A549 (cell line): ENCODE results near the gene FSTL4. TPM values are rescaled to one million over a fixed set of nuclear protein-coding genes. Genes with fewer than 3 reads are reported as not detected.

ENCODE experiments used
- ATAC-seq, 2 experiments: fragments of 200-7000 bp in 1 of 2; fragments of >200 bp in 1 of 2; cut with Nextera tagmentation in 1 of 2; cut with Tn5 transposase in 1 of 2; 3 replicates each; pipeline versions ENCODE4 v1.8.0 to v1.9.1; 2018 to 2020; ENCODE audit warnings: mild to moderate bottlenecking in 1 of 2, moderate library complexity in 1 of 2
- CTCF ChIA-PET: fragments of 300-600 bp; sonication (Branson Sonifier 250); formaldehyde crosslinking; extraction: SDS; loops from one replicate; lab custom pipeline; 2021; ENCODE audit warnings: antibody characterized with exemption, inconsistent platforms; lab: Yijun Ruan, JAX
- POLR2A ChIA-PET: fragments of 350-600 bp; formaldehyde crosslinking; extraction: SDS; loops from one replicate; lab custom pipeline; 2021; ENCODE audit warnings: antibody characterized with exemption, inconsistent platforms; lab: Yijun Ruan, JAX
- DNase-seq, 2 experiments: peaks; one replicate each; pipeline versions ENCODE4 v3.0.0 to v3.0.0-alpha.2; 2011 to 2016; ENCODE audit warnings: low read depth in 1 of 2, low spot score in 1 of 2
- FAIRE-seq: peaks from 2 replicates; lab custom pipeline; 2011; peaks lifted over from hg19 to GRCh38; lab: Jason Lieb, UNC
- H3K27ac ChIP-seq, 2 experiments: fragments of >200 bp; sonication (Bioruptor Twin); formaldehyde crosslinking; 3 replicates each; pipeline ENCODE4 v1.5.1; 2016 to 2017
- H3K4me1 ChIP-seq: fragments of >200 bp; sonication (Bioruptor Twin); formaldehyde crosslinking; 3 replicates; pipeline ENCODE4 v1.6.1; 2016
- H3K4me2 ChIP-seq: fragments of >200 bp; sonication (Bioruptor Twin); formaldehyde crosslinking; 3 replicates; pipeline ENCODE4 v1.6.1; 2016
- H3K4me3 ChIP-seq: fragments of >200 bp; sonication (Bioruptor Twin); formaldehyde crosslinking; 3 replicates; pipeline ENCODE4 v1.5.1; 2016
- H3K9me3 ChIP-seq: fragments of >200 bp; sonication (Bioruptor Twin); formaldehyde crosslinking; 3 replicates; pipeline ENCODE4 v1.6.1; 2016
- BCL3 ChIP-seq: fragments of >200 bp; sonication (Bioruptor Twin); formaldehyde crosslinking; IDR thresholded peaks from 3 replicates; pipeline ENCODE4 v1.6.1; 2016
- CHD2 ChIP-seq: fragments of 150-350 bp; IDR thresholded peaks from 2 replicates; pipeline ENCODE4 v1.6.1; 2014; ENCODE audit warnings: low read length; ENCODE audit not compliant: partially characterized antibody
- E2F6 ChIP-seq: IDR thresholded peaks from 2 replicates; pipeline ENCODE4 v1.6.1; 2012; ENCODE audit warnings: low read depth, borderline replicate concordance
- FOSB ChIP-seq: fragments of 250-450 bp; sonication (Bioruptor Pico); IDR thresholded peaks from 2 replicates; pipeline ENCODE4 v1.5.0; 2020; ENCODE audit warnings: mild to moderate bottlenecking, moderate library complexity
- FOXS1 ChIP-seq: fragments of 250-450 bp; sonication (Bioruptor Pico); IDR thresholded peaks from 2 replicates; pipeline ENCODE4 v1.5.0; 2020; ENCODE audit warnings: mild to moderate bottlenecking, moderate library complexity
- GATA3 ChIP-seq: IDR thresholded peaks from 2 replicates; pipeline ENCODE4 v1.6.1; 2012; ENCODE audit warnings: borderline replicate concordance
- HDAC2 ChIP-seq: fragments of 200-600 bp; sonication (generic); IDR thresholded peaks from 2 replicates; pipeline ENCODE4 v1.6.1; 2016
- HES2 ChIP-seq: fragments of >200 bp; sonication (Bioruptor Twin); formaldehyde crosslinking; IDR thresholded peaks from 2 replicates; pipeline ENCODE4 v1.6.1; 2016
- HOXB5 ChIP-seq: fragments of 250-450 bp; sonication (Bioruptor Pico); IDR thresholded peaks from 2 replicates; pipeline ENCODE4 v1.5.0; 2020; ENCODE audit warnings: mild to moderate bottlenecking, moderate library complexity
- KDM1A ChIP-seq: fragments of 200-600 bp; sonication (generic); IDR thresholded peaks from 2 replicates; pipeline ENCODE4 v1.6.1; 2016; ENCODE audit warnings: low read depth, mild to moderate bottlenecking
- MAFK ChIP-seq: fragments of 450-650 bp; IDR thresholded peaks from 2 replicates; pipeline ENCODE4 v1.6.1; 2014; ENCODE audit not compliant: partially characterized antibody
- MAX ChIP-seq: IDR thresholded peaks from 2 replicates; pipeline ENCODE4 v1.6.1; 2012
- MAZ ChIP-seq: fragments of 150-350 bp; IDR thresholded peaks from 2 replicates; pipeline ENCODE4 v1.6.1; 2014; ENCODE audit warnings: antibody characterized with exemption, low read depth, low read length, borderline replicate concordance
- PBX3 ChIP-seq: IDR thresholded peaks from 2 replicates; pipeline ENCODE4 v1.6.1; 2012
- PHF8 ChIP-seq: fragments of 200-600 bp; sonication (generic); IDR thresholded peaks from 2 replicates; pipeline ENCODE4 v1.6.1; 2016; ENCODE audit warnings: low read depth, mild to moderate bottlenecking, antibody characterized with exemption, moderate library complexity, borderline replicate concordance
- RAD21 ChIP-seq, 2 experiments: fragments of >200 bp in 1 of 2; sonication (Bioruptor Twin) in 1 of 2; formaldehyde crosslinking in 1 of 2; IDR thresholded peaks in 1 of 2; conservative IDR thresholded peaks in 1 of 2; 2 replicates in 1 of 2; 3 replicates in 1 of 2; pipeline ENCODE4 v1.6.1; 2012 to 2018; ENCODE audit warnings: inconsistent platforms in 1 of 2
- RCOR1 ChIP-seq: fragments of 150-350 bp; IDR thresholded peaks from 2 replicates; pipeline ENCODE4 v1.6.1; 2014; ENCODE audit warnings: antibody characterized with exemption, low read length, low read depth
- RFX5 ChIP-seq: fragments of 450-650 bp; IDR thresholded peaks from 2 replicates; pipeline ENCODE4 v1.7.1; 2014; ENCODE audit warnings: antibody characterized with exemption, mild to moderate bottlenecking, moderate library complexity
- SMC3 ChIP-seq: fragments of >200 bp; sonication (Bioruptor Twin); formaldehyde crosslinking; IDR thresholded peaks from 3 replicates; pipeline ENCODE4 v1.6.1; 2018; ENCODE audit warnings: inconsistent platforms
- TP53 ChIP-seq: fragments of 250-450 bp; sonication (Bioruptor Pico); IDR thresholded peaks from 2 replicates; pipeline ENCODE4 v1.5.0; 2021; ENCODE audit warnings: mild to moderate bottlenecking, moderate library complexity
- ZFP36 ChIP-seq: fragments of 450-650 bp; IDR thresholded peaks from 2 replicates; pipeline ENCODE4 v1.6.1; 2014; ENCODE audit warnings: borderline replicate concordance; ENCODE audit not compliant: partially characterized antibody
- WGBS: methylation state at CpG from one replicate; pipeline ENCODE4 v1.1.6; 2017; ENCODE audit errors: missing lambda C conversion rate; 5-methylcytosine and 5-hydroxymethylcytosine counted together
- polyA plus RNA-seq, 4 experiments: library from polyadenylated mRNA; depleted of rRNA in 3 of 4; stranded (reverse); fragments of >200 nt; fragmentation: RNase III in 1 of 4; extraction: RNeasy Plus Mini Kit Qiagen cat#74134 plus additional on column Dnase treatment in 1 of 4; gene quantifications; 2 replicates in 3 of 4; 3 replicates in 1 of 4; pipeline ENCODE4 v1.2.3, GENCODE V29; 2011 to 2017

FSTL4 gene
- polyA plus RNA-seq, 2 of the 4 experiments (the other 2 are of a cell fraction) = 1.6 to 1.8 TPM

- TF ChIP-seq HES2 = no peak
- no peak for TF ChIP-seq RFX5
- no peak for TF ChIP-seq TP53 (CRISPR knock-in tag)
- no peak for TF ChIP-seq RCOR1
- TF ChIP-seq BCL3 = no peak
- no peak for TF ChIP-seq PBX3
- no peak for TF ChIP-seq CHD2
- TF ChIP-seq SMC3 = no peak
- no peak for TF ChIP-seq MAX
- no peak for TF ChIP-seq PHF8
- no peak for TF ChIP-seq RAD21 (conservative IDR thresholded peaks at IDR 0.05 in 1 of 2, IDR thresholded peaks at IDR 0.05 in 1 of 2)
- no peak for TF ChIP-seq MAZ
Observed at GRCh38 chr5:133370904-133371303, 241.4 kb downstream of the FSTL4 start (continued).

GRCh38 chr5:133370036-133370831, 242.1 kb downstream of the FSTL4 start:
- FAIRE-seq (no peak), ATAC-seq (no peak)

More at GRCh38 chr5:133370036-133370831, 242.1 kb downstream of the FSTL4 start:
- ChIA-PET POLR2A (no interaction called here), CTCF (interaction anchor here (1.0 to 1.5 kb wide), 2 partner anchors 54 to 499 kb away, joined by 3 to 4 read pairs; no protein-coding TSS in a partner anchor)
- no peak overlapping the region for H3K4me3 ChIP-seq
- no peak overlapping the region for H3K27ac ChIP-seq
- 54% methylated on average over 8 of the region's 8 CpGs for WGBS
- peak overlapping the region; percentile 10; the same call in 1 of the 3 replicates for H3K4me2 ChIP-seq
- DNase-seq = no peak
- TF ChIP-seq HOXB5 (CRISPR knock-in tag) (no peak), E2F6 (no peak), KDM1A (no peak), MAFK (no peak), TP53 (CRISPR knock-in tag) (no peak), FOXS1 (CRISPR knock-in tag) (no peak), HDAC2 (no peak), BCL3 (no peak), ZFP36 (no peak), GATA3 (no peak), FOSB (no peak)
- H3K9me3 ChIP-seq = no peaks in the 10 kb centered on the region
- H3K4me1 ChIP-seq = peaks cover 15% of the 10 kb centered on the region
